22Rv1 (cell line): ENCODE results near the gene AGMO.
"Not testable (repeated sequence)": the region's sequence is repeated elsewhere in the genome, so short reads cannot be mapped to it uniquely, and the experiment has no call there.

Source experiments
- CTCF ChIP-seq: fragments of 450-650 bp; IDR thresholded peaks from 2 replicates; pipeline ENCODE4 v1.5.1; 2017; ENCODE audit warnings: mild to moderate bottlenecking
- ZFX ChIP-seq: fragments of 450-650 bp; IDR thresholded peaks from 2 replicates; pipeline ENCODE4 v1.6.1; 2017; ENCODE audit warnings: antibody characterized with exemption, borderline replicate concordance

- TF ChIP-seq CTCF, ZFX: not testable (repeated sequence)
These were observed 14.5 kb downstream of the AGMO start for GRCh38 chr7:15547320-15547719.
